NCI-H1105 treated with DMSO at 0.1 percent for 48 hours (cell line): ENCODE data around the gene CRNKL1.

Experiments
- DNase-seq: peaks from one replicate; lab custom pipeline; 2025; lab: John Stamatoyannopoulos, UW

The CRNKL1 gene

DNA sequence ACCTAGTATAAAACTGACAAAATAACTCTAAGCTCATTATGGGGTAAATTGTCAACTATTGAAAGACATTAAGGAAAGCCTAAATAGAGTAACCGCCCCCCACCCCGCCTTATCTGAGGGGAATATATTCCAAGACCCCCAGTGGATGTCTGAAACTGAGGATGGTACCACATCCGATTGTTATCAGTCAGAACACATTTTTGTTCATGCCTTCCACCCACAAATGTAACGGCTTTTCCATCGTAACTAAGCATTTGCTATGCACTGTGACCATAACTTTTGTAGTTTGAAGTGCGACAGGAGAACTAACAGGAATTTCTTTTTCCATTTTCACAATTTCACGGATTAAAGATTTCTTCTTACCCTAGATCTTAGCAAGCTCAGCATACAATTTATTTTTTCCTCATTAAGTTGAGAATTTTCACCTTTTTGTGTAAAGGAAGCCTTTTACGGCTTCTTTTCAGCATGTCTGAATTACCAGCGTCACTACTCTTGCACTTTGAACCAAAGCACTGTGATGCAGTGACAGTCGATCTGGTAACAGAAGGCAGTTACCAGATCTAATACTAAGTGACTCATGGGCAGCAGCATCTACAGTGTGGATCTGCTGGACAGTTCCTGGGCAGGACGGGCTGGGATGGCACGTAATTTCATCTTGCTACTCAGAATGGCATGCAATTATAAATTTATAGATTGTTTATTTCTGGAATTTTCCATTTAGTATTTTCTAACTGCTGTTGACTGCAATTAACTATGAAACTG is 11.9 kb upstream of the CRNKL1 start:
- no peak for DNase-seq

DNA sequence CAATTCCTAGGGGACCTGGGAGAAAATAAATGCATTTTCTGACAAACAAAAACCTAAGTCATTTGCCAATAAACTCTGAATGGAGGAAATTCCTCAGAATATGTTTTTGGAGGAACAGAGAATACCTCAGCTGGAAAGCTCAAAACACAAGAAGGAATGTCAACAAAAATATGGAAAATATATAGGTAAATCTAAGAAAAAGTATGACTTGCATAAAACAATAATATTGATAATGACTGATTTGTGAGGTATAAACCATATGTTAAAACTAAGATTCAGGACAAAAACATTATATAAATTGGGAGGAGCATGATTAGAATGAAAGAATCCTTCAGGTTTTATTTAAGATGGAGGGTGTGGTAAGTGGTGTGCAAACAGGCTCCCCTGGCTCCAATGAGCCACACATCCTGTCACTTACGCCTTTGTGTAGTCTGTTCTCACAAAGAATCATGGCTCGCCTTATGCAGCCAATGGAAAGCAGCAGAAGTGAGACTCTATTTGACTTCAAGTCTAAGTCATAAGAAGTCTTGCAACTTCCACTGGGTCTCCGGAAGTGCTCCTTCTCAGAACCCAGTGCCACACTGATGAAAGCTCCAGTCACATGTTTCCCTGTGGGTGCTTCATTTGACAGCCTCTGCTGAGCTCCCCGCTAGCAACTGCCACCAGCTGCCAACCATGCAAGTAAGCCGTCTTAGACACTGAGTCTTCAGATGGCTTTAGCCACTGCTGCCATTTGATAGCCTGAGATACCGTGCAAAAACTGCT is 8.2 kb upstream of the CRNKL1 start:
- DNase-seq, result peak; percentile 38

DNA sequence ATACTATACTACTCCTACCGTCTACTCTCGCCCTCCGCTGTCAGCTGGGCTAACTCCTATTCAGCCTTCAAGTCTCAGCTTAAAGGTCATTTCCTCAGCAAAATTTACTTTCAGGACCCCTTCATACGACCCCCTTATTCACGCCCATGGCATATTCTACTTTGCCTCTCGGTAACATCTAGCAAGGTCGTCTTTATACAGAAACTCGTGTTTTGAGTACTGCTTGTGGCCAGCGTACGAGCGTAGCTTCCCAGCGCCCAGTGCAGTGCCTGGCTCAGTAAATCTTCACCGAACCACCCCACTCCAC is 546 bp downstream of the CRNKL1 start:
- DNase-seq, result no peak

DNA sequence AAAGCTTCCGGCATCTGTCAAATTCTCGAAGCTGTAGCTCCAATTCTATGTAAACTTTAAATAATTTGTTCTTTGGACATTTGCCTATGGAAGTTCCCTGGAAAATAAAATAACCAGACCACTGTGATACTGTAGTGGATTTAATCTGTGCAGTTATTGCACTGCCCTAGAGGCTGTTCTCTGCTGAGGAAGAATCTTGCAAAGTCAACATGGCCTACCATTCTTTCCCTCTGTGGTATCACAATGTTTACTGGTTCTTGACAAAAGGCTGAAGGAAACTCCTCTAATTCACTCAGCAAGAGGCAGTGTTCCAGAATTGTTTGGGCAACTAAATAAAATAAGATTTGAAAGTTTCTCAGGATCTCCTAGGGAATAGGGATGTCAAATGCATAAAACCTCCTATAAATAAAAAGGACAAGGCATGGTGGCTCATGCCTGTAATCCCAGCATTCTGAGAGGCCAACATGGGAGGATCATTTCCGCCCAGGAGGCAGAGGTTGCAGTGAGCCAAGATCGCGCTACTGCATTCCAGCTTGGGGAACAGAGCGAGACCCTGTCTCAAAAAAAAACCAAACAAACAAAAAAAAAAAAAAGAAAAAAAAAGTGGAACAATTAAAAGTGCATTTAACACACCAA is 12.4 kb downstream of the CRNKL1 start:
- DNase-seq, result no peak

DNA sequence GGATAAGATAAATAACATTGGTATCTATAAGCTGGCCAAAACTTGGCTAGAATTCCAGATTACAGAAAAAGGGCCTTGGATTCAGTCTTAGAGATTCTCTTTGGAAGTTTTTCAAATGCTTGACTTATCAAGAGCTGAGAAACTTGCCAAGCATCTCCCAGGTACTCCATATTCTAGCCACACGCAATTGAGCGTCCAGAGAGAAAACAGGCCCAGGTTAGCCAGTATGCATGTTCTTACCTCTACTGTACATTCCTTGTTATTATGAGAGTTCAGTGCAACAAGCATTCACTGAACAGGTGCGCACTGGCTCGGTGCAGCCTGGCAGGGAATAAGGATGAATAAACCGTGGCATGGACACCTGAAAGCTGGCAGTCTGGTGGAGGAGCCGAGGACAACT is 13.7 kb downstream of the CRNKL1 start:
- no peak for DNase-seq

DNA sequence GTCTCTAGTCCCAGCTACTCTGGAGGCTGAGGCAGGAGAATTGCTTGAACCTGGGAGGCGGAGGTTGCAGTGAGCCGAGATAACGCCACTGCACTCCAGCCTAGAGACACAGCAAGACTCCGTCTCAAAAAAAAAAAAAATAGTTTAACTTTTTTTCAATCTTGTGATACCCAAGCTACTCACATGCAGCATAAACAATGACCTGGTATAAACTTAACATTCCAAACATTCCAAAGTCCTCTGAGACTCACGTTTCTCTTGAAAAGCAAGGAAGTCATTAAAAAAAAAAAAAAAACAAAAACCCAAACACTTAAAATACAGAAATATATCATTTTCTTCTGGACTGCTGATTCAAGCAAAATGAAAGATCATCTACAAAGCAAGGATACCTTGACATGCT is 14.3 kb downstream of the CRNKL1 start:
- DNase-seq, result no peak

DNA sequence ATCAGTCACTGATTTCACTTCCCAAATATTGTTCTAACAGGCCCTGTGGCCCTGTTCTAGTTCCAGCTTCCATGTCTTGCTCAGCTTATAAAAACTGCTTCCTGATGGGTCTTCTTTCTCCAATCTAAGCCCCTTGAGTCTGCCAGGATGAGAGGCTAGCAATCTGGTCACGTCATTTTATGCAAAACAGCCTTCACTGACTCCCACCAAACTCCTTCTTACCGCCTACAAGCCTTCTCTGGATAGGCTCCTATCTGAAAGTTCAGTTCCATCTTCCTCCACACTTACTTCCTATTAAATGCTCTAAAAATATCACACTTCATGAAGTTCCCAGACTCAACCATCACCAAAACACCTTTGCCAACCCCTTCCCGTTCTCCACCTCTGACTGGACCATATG is 15.5 kb downstream of the CRNKL1 start:
- no peak for DNase-seq

DNA sequence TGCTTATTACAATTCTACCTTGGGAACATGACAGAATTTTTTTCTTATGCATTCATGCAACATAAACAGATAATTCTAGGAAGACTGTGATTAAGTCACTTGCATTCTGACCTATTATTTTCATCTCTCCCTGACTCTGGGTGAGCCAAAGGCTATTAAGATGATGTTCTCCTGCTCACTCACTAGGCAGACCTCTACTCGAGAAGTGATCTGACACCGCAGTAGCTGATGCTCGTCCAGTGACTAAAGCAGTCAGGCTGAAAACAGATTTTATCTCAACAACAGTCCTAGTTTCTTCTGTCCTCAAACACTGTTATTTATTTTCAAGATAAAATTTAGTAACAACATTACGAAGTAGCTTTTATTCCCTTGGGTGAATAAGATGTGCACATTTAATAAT is 17.8 kb downstream of the CRNKL1 start:
- DNase-seq, result no peak

DNA sequence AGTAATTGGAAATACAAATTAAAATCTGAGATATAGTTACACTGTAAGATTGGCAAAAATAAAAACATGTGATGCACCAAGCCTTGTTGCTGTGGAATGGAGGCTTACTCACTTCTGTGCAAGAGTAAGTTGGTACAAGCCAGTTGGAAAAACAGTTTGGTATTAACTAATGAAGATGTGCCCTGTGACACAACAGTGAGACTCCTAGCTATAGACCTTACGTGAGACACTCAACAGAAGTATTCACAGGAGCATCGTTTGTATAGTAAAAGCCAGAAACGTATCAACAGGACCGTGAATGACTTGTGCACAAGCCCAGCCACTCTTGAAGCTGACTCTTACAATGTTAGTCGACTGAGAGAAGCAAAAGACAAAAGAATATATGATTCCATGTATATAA is 20.5 kb downstream of the CRNKL1 start:
- DNase-seq, result no peak

DNA sequence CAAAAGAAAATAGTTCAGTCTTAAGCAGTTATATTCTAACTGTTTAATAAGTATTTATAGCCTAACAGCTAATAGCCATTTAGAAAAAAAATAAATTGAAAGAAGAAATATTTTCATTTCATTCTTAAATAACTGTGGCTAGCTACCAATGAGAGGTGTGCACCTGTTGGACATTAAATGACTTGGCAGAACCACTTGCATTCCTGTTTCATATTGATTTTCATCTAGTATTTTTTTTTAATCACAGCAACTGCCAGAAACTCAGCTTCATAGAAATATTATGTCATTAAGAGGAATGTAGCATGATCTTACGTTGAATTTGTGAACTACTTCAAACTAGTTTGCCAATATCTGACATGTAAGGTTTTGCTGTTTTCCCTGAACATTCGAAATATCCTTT is 25.0 kb downstream of the CRNKL1 start:
- no peak for DNase-seq

DNA sequence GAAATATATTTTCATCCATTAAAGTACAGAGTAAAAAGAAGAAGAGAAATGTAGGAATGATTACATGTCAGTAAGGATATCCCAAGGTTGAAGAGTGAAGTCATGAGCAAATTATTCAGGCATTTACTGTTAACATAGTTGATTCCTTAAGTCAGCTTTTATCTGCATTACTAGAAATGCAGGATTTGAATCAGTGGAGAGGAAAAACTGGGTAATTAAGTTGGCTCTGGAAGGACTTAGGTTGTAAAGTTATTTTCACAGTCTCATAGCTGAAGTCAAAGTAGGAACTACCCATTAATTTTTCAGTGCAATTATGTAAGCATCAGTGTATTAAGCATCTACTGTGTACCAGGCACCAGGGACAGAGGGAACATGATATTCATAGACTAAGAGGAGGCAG is 27.3 kb downstream of the CRNKL1 start:
- DNase-seq, result no peak

DNA sequence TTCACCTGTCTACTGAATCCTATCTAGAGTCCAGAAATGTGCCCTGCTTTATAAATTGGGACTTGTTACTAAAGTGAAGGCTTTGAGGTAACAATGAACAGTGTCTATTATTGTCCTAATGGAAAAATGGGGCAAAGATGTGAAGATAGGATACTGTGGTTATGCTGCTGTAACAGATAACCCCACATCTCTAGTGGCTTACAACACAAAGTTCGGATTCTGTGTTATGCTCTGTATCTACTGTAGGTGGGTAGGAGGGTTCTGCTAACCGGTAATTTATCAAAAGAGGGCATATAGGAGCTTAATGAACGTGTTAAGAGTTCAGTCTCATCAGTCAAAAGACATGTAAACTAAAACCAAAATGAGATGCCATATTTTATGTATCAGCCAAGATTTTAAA is 28.9 kb downstream of the CRNKL1 start:
- DNase-seq, result no peak

DNA sequence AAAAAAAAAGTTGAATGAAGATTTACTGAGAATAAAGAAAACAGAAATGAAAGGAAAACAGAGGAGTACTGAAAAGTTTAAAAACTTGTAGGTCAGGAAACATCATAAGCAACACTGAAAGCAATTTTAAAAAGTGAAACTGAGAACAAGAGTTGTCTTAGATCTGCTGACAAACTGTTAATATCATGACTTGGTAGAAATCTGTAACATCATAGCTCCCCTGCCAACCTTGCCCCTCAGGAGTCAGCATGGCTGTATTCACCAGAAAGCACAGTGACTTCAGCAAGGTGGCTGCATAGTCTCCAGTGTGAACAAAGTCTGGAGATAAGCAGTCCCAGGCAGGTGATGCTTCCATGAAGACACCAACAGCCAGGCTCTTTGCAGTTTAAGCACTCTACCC is 29.8 kb downstream of the CRNKL1 start:
- no peak for DNase-seq

DNA sequence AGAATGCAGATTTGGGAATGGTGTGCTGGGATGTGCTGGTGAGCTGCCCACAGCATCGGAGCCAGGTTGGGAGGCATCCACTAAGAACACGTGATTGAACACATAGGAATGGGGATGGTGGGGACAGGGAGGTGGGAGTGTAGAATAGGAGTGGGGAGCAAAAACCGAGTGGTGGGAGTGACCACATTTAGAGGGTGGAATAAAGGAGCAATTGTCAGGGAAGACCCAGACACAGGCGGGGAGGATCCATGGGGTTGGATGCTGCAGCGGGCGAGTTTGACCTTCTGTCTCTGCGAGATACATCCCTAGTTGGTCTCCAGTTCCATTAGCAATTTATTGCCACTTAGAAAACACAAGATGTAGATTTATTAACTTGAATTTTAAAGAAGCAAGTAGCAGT is 30.4 kb downstream of the CRNKL1 start:
- no peak for DNase-seq

DNA sequence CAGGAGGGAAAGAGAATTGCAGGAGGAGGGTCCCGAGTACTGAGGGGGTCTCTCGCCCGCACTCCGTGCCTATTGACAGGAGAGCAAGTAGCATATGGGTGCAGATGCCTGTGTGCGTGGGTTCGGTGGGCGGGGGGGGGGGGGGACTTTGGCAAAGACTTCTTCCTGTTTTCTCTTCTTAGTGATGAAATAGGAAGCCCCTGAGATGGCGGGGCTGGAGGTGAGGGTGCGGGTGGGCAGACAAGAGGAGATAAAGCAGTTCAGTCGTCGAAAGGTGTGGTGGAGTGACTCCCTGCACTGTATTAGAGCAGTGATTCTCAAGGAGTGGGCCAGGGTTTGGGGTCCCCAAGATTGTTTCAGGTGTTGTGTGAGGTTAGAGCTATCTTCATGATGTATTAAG is 31.4 kb downstream of the CRNKL1 start:
- DNase-seq, result no peak

DNA sequence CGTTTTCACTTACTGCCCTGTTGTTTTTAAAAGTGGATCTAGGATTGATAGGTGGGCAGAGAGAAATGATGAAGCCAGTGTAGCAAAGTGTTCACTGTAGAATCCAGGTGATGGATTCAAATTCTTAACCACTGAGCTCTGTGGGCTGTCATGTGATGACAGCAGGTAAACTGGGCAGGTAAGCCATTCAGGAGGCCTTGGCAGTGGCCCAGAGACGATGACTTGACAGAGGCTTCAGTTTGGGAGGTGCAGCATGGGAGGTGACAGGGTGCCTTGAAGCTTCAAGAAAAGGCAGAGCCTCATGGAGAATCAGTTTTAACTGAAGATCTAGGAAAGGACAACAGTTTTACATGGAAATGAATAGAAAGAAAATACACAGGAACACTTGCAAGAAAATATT is 33.1 kb downstream of the CRNKL1 start:
- no peak for DNase-seq

DNA sequence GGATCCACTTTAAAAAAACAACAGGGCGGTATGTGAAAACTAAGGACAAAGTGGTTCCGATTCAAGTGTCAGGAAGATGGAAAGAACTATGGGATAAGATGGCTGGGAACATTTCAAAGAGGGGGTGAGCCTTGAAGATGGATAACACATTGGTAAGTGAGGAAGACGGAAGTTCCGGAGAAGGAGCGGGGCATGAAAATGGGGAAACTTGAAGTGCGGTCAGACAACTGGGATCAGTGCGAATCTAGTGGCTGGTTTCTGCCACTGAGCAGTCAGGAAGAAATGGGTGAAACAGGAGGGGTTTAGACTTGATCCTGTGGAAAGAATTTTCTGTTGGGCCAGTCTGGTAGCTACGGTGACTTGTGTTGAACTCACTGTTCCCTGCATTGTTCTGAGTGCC is 33.9 kb downstream of the CRNKL1 start:
- no peak for DNase-seq

DNA sequence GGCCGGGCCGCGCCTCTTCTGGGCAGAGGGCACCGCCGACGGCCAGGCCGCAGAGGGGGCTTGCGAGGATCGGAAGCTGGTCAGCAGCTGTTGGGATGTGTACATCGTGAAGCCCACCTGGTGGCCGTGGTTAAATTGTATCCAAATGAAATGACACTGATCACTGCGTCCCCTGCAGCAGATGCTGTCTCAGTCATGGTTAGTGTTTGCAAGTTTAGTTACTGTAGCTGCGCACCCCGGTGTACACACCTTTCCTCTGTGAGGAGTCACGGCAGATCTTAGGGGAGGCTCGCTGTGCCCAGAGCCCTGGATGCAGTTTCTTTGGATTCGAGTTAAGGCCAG is 34.5 kb downstream of the CRNKL1 start:
- no peak for DNase-seq

DNA sequence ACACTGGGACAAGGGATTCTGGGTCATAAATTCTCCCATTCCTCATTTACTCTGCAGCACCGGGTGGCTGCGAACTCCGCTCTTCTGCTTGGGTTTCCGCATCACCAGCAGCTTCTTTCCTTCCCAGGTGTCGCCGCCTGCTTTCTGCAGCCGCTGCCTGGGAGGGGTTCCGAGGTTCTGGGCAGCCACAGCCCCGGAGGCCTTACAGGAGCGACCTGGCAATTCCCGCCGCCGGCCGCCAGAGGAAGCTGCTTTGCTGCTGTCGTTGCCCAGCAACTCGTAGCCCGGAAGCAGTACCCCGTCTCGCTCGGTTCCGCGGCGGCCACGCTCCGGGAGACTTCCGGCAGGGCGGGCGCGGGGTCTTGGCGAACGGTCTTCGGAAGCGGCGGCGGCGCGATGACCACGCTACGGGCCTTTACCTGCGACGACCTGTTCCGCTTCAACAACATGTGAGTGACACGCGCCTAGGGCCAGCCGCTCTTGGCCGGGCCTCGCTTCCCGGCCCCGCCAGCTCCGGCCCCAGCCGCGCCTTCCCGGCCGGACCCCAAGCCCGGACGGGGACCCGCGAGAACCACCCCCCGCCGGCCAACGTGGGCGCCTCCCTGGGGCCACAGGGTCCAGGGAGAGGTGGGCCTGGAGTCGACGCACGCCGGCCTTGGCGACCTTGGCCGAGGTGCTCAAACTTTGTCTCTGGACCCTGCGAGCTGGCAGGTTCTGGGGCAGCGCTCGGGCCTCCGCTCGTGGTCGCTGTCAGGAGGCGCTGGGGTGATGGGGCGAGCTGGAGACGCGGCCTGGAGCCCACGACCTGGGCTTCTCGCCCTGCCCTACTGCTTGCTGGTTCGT is 35.0 kb downstream of the CRNKL1 start, which contains the start of gene NAA20:
NAA20 (plus strand) TSS at position 362 of the 843 bp plus-strand sequence; CDS start at position 397, 35 bp downstream.
- DNase-seq, result peak; percentile 93

DNA sequence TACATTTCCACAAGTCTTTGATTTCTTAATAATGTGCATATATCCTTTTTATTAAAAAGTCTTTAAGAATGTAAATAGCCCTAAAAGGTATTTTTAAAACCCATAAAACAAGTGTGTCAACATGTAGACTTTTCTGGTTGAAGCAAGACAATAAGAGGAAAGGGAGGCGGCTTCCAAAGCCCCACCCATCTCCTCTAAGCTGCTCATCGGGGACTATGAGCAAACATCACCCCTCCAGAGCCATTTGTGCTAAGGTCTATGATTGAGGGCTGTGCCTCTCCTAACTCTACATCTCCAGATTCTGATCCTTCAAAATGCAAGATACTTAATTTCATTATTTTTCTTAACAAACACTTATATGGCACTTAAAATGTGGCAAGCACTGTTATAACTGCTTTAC is 37.6 kb downstream of the CRNKL1 start:
- no peak for DNase-seq

DNA sequence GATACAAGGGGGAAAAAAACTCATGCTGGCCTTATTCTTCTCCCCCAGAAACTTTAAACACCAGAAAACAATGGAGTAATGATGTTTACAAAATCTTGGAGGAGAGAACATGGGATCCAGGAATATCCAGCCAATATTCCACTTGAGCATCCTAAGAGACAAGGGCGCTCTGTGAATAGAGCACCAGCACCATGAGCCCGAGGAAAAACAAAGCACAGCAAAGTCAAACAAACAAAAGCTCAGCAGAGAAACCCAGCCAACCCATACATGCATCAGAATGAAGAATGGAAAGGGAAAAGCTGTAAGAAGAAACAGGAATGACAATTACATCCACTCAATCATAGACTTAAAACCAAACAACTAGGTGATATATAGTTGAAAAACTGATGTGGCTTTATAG is 39.7 kb downstream of the CRNKL1 start:
- no peak for DNase-seq
